H9 (cell line): Measurements from ENCODE around the gene TBC1D3B. TPM values are rescaled to one million over a fixed set of nuclear protein-coding genes. Genes with fewer than 3 reads are reported as not detected.
"Not testable (repeated sequence)": the region's sequence is repeated elsewhere in the genome, so short reads cannot be mapped to it uniquely, and the experiment has no call there.

Experiments
- DNase-seq: peaks from one replicate; pipeline ENCODE4 v3.0.0-alpha.2; 2017
- H2AFZ ChIP-seq: one replicate; pipeline ENCODE4 v1.6.1; 2013; ENCODE audit warnings: mild to moderate bottlenecking, low read length, control low read depth, moderate library complexity
- H2AK5ac ChIP-seq: 2 replicates; pipeline ENCODE4 v1.6.1; 2013; ENCODE audit warnings: low read length, control low read depth, mixed read lengths; ENCODE audit not compliant: insufficient read length
- H2BK120ac ChIP-seq: one replicate; pipeline ENCODE4 v1.6.1; 2013; ENCODE audit warnings: low read depth, mild to moderate bottlenecking, low read length, control low read depth, inconsistent platforms; ENCODE audit not compliant: poor library complexity, severe bottlenecking
- H2BK12ac ChIP-seq: 2 replicates; pipeline ENCODE4 v1.6.1; 2013; ENCODE audit warnings: low read length, control low read depth, mixed read lengths, low read depth; ENCODE audit not compliant: insufficient read length
- H2BK15ac ChIP-seq: 2 replicates; pipeline ENCODE4 v1.6.1; 2013; ENCODE audit warnings: low read depth, low read length, control low read depth
- H2BK20ac ChIP-seq: one replicate; pipeline ENCODE4 v1.6.1; 2013; ENCODE audit warnings: low read depth, mild to moderate bottlenecking, low read length, control low read depth, inconsistent platforms; ENCODE audit not compliant: poor library complexity, severe bottlenecking
- H2BK5ac ChIP-seq: 2 replicates; pipeline ENCODE4 v1.6.1; 2013; ENCODE audit warnings: low read length, control low read depth, mixed read lengths; ENCODE audit not compliant: insufficient read length
- H3K14ac ChIP-seq: 2 replicates; pipeline ENCODE4 v1.6.1; 2013; ENCODE audit warnings: low read length, control low read depth; ENCODE audit not compliant: insufficient read depth
- H3K18ac ChIP-seq: 2 replicates; pipeline ENCODE4 v1.6.1; 2013; ENCODE audit warnings: low read depth, mild to moderate bottlenecking, mixed read lengths, low read length, control low read depth; ENCODE audit not compliant: insufficient read length
- H3K23ac ChIP-seq: 2 replicates; pipeline ENCODE4 v1.6.1; 2013; ENCODE audit warnings: low read length, control low read depth, mixed read lengths, low read depth; ENCODE audit not compliant: insufficient read length
- H3K23me2 ChIP-seq: 2 replicates; pipeline ENCODE4 v1.6.1; 2013; ENCODE audit warnings: low read depth, mild to moderate bottlenecking, mixed read lengths, low read length, control low read depth; ENCODE audit not compliant: insufficient read length, poor library complexity, severe bottlenecking
- H3K27ac ChIP-seq: 2 replicates; pipeline ENCODE4 v1.5.1; 2013; ENCODE audit warnings: low read length, control low read depth, mixed read lengths, low read depth; ENCODE audit not compliant: insufficient read length
- H3K27me3 ChIP-seq: 2 replicates; pipeline ENCODE4 v1.6.1; 2013; ENCODE audit warnings: low read length, control low read depth, inconsistent platforms; ENCODE audit not compliant: insufficient read depth
- H3K4ac ChIP-seq: 2 replicates; pipeline ENCODE4 v1.6.1; 2013; ENCODE audit warnings: low read depth, mild to moderate bottlenecking, control low read depth, inconsistent platforms, low read length, moderate library complexity
- H3K4me1 ChIP-seq: 2 replicates; pipeline ENCODE4 v1.6.1; 2013; ENCODE audit warnings: low read length, control low read depth, inconsistent platforms; ENCODE audit not compliant: insufficient read depth
- H3K4me2 ChIP-seq: 2 replicates; pipeline ENCODE4 v1.6.1; 2013; ENCODE audit warnings: low read length, control low read depth, mixed read lengths; ENCODE audit not compliant: insufficient read length, insufficient read depth
- H3K56ac ChIP-seq: 2 replicates; pipeline ENCODE4 v1.6.1; 2013; ENCODE audit warnings: low read depth, mild to moderate bottlenecking, mixed read lengths, low read length, control low read depth; ENCODE audit not compliant: insufficient read length
- H3K79me1 ChIP-seq: 2 replicates; pipeline ENCODE4 v1.6.1; 2013; ENCODE audit warnings: low read depth, mild to moderate bottlenecking, moderate library complexity, low read length, control low read depth, inconsistent platforms; ENCODE audit not compliant: insufficient read depth, poor library complexity, severe bottlenecking
- H3K79me2 ChIP-seq: 2 replicates; pipeline ENCODE4 v1.6.1; 2013; ENCODE audit warnings: low read length, control low read depth, inconsistent platforms; ENCODE audit not compliant: insufficient read depth
- H3K9ac ChIP-seq: 2 replicates; pipeline ENCODE4 v1.6.1; 2013; ENCODE audit warnings: low read length, control low read depth, mixed read lengths; ENCODE audit not compliant: insufficient read length; ENCODE audit errors: extremely low read depth
- H3K9me3 ChIP-seq: one replicate; pipeline ENCODE4 v1.6.1; 2013; ENCODE audit warnings: low read depth, low read length, inconsistent platforms; ENCODE audit not compliant: control insufficient read depth
- H3T11ph ChIP-seq: one replicate; pipeline ENCODE4 v1.6.1; 2013; ENCODE audit warnings: mild to moderate bottlenecking, low read length, control low read depth, inconsistent platforms
- H4K20me1 ChIP-seq: one replicate; pipeline ENCODE4 v1.6.1; 2013; ENCODE audit not compliant: control insufficient read depth, insufficient read length, insufficient read depth
- H4K5ac ChIP-seq: 2 replicates; pipeline ENCODE4 v1.6.1; 2013; ENCODE audit warnings: low read depth, mild to moderate bottlenecking, mixed read lengths, low read length, control low read depth; ENCODE audit not compliant: insufficient read length
- H4K8ac ChIP-seq: replicated peaks from 2 replicates; pipeline ENCODE4 v1.6.1; 2013; ENCODE audit warnings: low read length, control low read depth, mixed read lengths, low read depth; ENCODE audit not compliant: insufficient read length
- H4K91ac ChIP-seq: 2 replicates; pipeline ENCODE4 v1.6.1; 2013; ENCODE audit warnings: low read depth, mild to moderate bottlenecking, moderate library complexity, mixed read lengths, low read length, control low read depth; ENCODE audit not compliant: insufficient read length
- H3K27ac Mint-ChIP-seq, 3 experiments: 2 replicates in 2 of 3; 3 replicates in 1 of 3; pipeline ENCODE4 v1.8.0; 2020 to 2021; ENCODE audit warnings: mixed read lengths in 3 of 3, mild to moderate bottlenecking in 1 of 3, moderate library complexity in 1 of 3
- H3K27me3 Mint-ChIP-seq: 2 replicates; pipeline ENCODE4 v1.8.0; 2021; ENCODE audit warnings: low read depth, mild to moderate bottlenecking, moderate library complexity, mixed read lengths
- H3K36me3 Mint-ChIP-seq, 3 experiments: 2 replicates in 2 of 3; 3 replicates in 1 of 3; pipeline ENCODE4 v1.8.0; 2020 to 2021; ENCODE audit warnings: low read depth in 3 of 3, mixed read lengths in 3 of 3; ENCODE audit not compliant: insufficient read depth in 1 of 3
- H3K4me1 Mint-ChIP-seq, 2 experiments: 2 replicates each; pipeline ENCODE4 v1.8.0; 2020; ENCODE audit warnings: mixed read lengths in 2 of 2
- H3K4me3 Mint-ChIP-seq, 2 experiments: 2 replicates in 1 of 2; 3 replicates in 1 of 2; pipeline ENCODE4 v1.8.0; 2020 to 2021; ENCODE audit warnings: mild to moderate bottlenecking in 2 of 2, mixed read lengths in 2 of 2, moderate library complexity in 1 of 2
- H3K9me3 Mint-ChIP-seq, 2 experiments: 2 replicates in 1 of 2; 3 replicates in 1 of 2; pipeline ENCODE4 v1.8.0; 2020; ENCODE audit warnings: mild to moderate bottlenecking in 2 of 2, mixed read lengths in 2 of 2, moderate library complexity in 1 of 2
- WGBS: extraction: QIAGEN DNeasy Blood & Tissue Kit; methylation state at CpG from one replicate; pipeline ENCODE4 v1.1.7; 2013; ENCODE audit warnings: missing lambda C conversion rate, low lambda C conversion rate, mixed read lengths; ENCODE audit not compliant: insufficient read length; ENCODE audit errors: extremely low coverage; 5-methylcytosine and 5-hydroxymethylcytosine counted together
- total RNA-seq: library from RNA; stranded (reverse); gene quantifications from 2 replicates; pipeline ENCODE4 v1.2.1, GENCODE V29; 2021

The TBC1D3B gene
- total RNA-seq, 1 experiment from 2014 or later: 8.8 TPM

DNA sequence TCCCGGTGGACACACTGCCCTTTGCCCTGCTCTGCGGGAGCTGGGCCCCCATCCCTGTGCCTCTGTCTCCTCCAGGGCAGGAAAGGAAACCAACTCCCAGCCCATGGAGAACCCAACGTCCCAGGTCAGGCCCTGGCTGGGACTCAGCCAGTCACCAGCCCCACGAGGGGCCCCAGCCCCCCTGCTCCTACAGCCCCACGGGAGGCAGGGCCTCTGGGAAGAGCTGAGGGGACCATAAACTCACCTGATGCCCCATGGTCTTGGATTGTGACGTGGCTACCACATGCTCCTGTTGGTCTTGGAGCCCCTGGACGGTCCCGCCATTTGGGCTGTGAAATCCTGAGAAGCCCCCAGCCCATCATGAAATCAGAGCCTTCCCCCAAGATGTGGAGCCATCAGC lies 7.6 kb downstream of the TBC1D3B start:
- not testable (repeated sequence) for H3T11ph ChIP-seq, H2BK120ac ChIP-seq, H3K79me2 ChIP-seq, H2AFZ ChIP-seq, H3K9ac ChIP-seq, H2BK15ac ChIP-seq, H2BK12ac ChIP-seq, H3K9me3 ChIP-seq, H3K27me3 ChIP-seq, H3K9me3 Mint-ChIP-seq, H4K20me1 ChIP-seq, H3K79me1 ChIP-seq, H3K14ac ChIP-seq, H4K91ac ChIP-seq, H3K56ac ChIP-seq, H3K27me3 Mint-ChIP-seq, H3K23me2 ChIP-seq, H3K4me1 ChIP-seq, H2AK5ac ChIP-seq, H3K36me3 Mint-ChIP-seq, H3K4me3 Mint-ChIP-seq, H3K27ac ChIP-seq, H3K4ac ChIP-seq, DNase-seq, H2BK20ac ChIP-seq, H3K27ac Mint-ChIP-seq, H3K18ac ChIP-seq, H3K23ac ChIP-seq, H3K4me1 Mint-ChIP-seq, H4K8ac ChIP-seq, H2BK5ac ChIP-seq, H3K4me2 ChIP-seq, H4K5ac ChIP-seq
- no CpG with 5 or more reads among the region's 8 CpGs for WGBS
